OCI-LY1 (cell line): ENCODE data around the gene DAPK2.

Experiments
- H2AFZ ChIP-seq: fragments of 200-600 bp; sonication (generic), shearing (Covaris generic); 2 replicates; pipeline ENCODE4 v1.6.0; 2014; ENCODE audit warnings: antibody characterized with exemption, mild to moderate bottlenecking, low read length
- H3F3A ChIP-seq: fragments of 200-600 bp; sonication (generic), shearing (Covaris generic); 2 replicates; pipeline ENCODE4 v1.6.0; 2014; ENCODE audit warnings: mild to moderate bottlenecking, antibody characterized with exemption, low read length, moderate library complexity; ENCODE audit not compliant: insufficient read depth
- H3K27ac ChIP-seq: fragments of 200-600 bp; sonication (generic); 2 replicates; pipeline ENCODE4 v1.5.1; 2014; ENCODE audit warnings: low read length, mixed run types, mild to moderate bottlenecking, low read depth; ENCODE audit not compliant: poor library complexity, severe bottlenecking
- H3K27me3 ChIP-seq: fragments of 200-600 bp; sonication (generic); 2 replicates; pipeline ENCODE4 v1.6.0; 2014; ENCODE audit warnings: antibody characterized with exemption, mild to moderate bottlenecking, low read length, moderate library complexity; ENCODE audit not compliant: insufficient read depth
- H3K36me3 ChIP-seq: fragments of 200-600 bp; sonication (generic); 2 replicates; pipeline ENCODE4 v1.6.1; 2014; ENCODE audit warnings: mild to moderate bottlenecking, antibody characterized with exemption, low read length, moderate library complexity, mixed read lengths; ENCODE audit not compliant: insufficient read depth
- H3K4me1 ChIP-seq: fragments of 200-600 bp; sonication (generic); 2 replicates; pipeline ENCODE4 v1.5.1; 2014; ENCODE audit warnings: mild to moderate bottlenecking, low read length, moderate library complexity; ENCODE audit not compliant: insufficient read depth, severe bottlenecking
- H3K4me2 ChIP-seq: fragments of 200-600 bp; sonication (generic), shearing (Covaris generic); 2 replicates; pipeline ENCODE4 v1.6.1; 2014; ENCODE audit warnings: low read length
- H3K4me3 ChIP-seq: fragments of 200-600 bp; sonication (generic); 2 replicates; pipeline ENCODE4 v1.5.1; 2014; ENCODE audit warnings: low read length, low read depth, mild to moderate bottlenecking, mixed read lengths; ENCODE audit not compliant: poor library complexity, severe bottlenecking
- H3K79me2 ChIP-seq: fragments of 200-600 bp; shearing (Covaris generic); 2 replicates; pipeline ENCODE4 v1.6.1; 2016; ENCODE audit warnings: mixed run types, low read length, mixed read lengths; ENCODE audit not compliant: insufficient read depth
- H3K9ac ChIP-seq: fragments of 200-600 bp; sonication (generic), shearing (Covaris generic); 2 replicates; pipeline ENCODE4 v1.6.1; 2014; ENCODE audit warnings: mild to moderate bottlenecking, low read length, mixed read lengths
- H3K9me2 ChIP-seq: fragments of 200-600 bp; sonication (generic), shearing (Covaris generic); 2 replicates; pipeline ENCODE4 v1.6.1; 2014; ENCODE audit warnings: low read depth, mild to moderate bottlenecking, low read length, mixed read lengths
- H3K9me3 ChIP-seq: fragments of 200-600 bp; shearing (Covaris generic); 2 replicates; pipeline ENCODE4 v1.6.1; 2014; ENCODE audit warnings: low read length, mixed read lengths
- H4K20me1 ChIP-seq: fragments of 200-600 bp; sonication (generic), shearing (Covaris generic); 2 replicates; pipeline ENCODE4 v1.6.0; 2016; ENCODE audit warnings: mild to moderate bottlenecking, low read length; ENCODE audit not compliant: insufficient read depth
- EZH2 ChIP-seq: fragments of 200-600 bp; sonication (generic), shearing (Covaris generic); IDR thresholded peaks from 2 replicates; pipeline ENCODE4 v1.8.0; 2017; ENCODE audit warnings: borderline replicate concordance, mixed run types, mild to moderate bottlenecking, antibody characterized with exemption, low read length, moderate library complexity, mixed read lengths
- TF ChIP-seq, protein P1 (sequence below): fragments of 200-600 bp; sonication (generic), shearing (Covaris generic); IDR thresholded peaks from 2 replicates; pipeline ENCODE4 v1.5.1; 2017; ENCODE audit warnings: mild to moderate bottlenecking, antibody characterized with exemption, low read length, moderate library complexity, mixed read lengths

DAPK2 gene

DNA sequence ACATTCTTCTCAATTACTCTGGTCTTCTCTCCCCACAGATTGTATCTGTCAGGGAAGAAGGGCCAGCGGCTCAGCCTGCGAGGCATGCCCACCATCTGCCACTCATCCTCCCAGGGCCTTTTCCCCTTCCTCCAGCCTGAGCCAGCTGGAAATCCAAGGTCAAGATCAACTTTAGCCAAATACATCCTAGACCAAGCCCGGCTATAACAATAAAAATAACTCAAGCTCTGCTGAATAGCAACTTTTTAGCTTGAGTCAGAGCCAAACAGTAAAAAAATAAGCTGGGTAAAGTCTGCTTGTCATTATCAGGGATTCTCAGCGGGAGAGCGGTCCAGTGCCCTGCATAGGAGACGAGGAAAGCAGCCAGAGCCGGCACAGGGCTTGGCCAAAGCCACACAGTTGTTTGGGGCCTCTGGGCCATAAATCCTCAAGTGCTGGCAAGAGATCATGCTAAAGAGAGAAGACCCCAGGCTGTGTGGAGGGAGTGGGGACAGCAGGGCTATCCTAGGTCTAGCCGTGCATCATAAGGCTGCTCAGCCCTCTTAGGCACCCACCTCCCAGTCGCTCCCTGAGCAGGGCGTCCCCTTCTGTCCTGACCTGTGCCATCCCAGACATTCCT is 136.4 kb downstream of the DAPK2 start:
- no peak for TF ChIP-seq EZH2
- TF ChIP-seq, protein P1, sequence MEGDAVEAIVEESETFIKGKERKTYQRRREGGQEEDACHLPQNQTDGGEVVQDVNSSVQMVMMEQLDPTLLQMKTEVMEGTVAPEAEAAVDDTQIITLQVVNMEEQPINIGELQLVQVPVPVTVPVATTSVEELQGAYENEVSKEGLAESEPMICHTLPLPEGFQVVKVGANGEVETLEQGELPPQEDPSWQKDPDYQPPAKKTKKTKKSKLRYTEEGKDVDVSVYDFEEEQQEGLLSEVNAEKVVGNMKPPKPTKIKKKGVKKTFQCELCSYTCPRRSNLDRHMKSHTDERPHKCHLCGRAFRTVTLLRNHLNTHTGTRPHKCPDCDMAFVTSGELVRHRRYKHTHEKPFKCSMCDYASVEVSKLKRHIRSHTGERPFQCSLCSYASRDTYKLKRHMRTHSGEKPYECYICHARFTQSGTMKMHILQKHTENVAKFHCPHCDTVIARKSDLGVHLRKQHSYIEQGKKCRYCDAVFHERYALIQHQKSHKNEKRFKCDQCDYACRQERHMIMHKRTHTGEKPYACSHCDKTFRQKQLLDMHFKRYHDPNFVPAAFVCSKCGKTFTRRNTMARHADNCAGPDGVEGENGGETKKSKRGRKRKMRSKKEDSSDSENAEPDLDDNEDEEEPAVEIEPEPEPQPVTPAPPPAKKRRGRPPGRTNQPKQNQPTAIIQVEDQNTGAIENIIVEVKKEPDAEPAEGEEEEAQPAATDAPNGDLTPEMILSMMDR = no peak
- H3K4me1 ChIP-seq = no peaks in the 10 kb centered on the region
- H2AFZ ChIP-seq = no peak overlapping the region
- H3F3A ChIP-seq = no peaks in the 10 kb centered on the region
- no peak overlapping the region for H3K4me2 ChIP-seq
- H3K27ac ChIP-seq = no peak overlapping the region
- no peaks in the 10 kb centered on the region for H3K9me3 ChIP-seq
- H3K27me3 ChIP-seq = no peaks in the 10 kb centered on the region
- H3K4me3 ChIP-seq = no peak overlapping the region
- H3K79me2 ChIP-seq = no peaks in the 10 kb centered on the region
- no peaks in the 10 kb centered on the region for H4K20me1 ChIP-seq
- H3K36me3 ChIP-seq = no peaks in the 10 kb centered on the region
- no peaks in the 10 kb centered on the region for H3K9me2 ChIP-seq
- no peak overlapping the region for H3K9ac ChIP-seq

DNA sequence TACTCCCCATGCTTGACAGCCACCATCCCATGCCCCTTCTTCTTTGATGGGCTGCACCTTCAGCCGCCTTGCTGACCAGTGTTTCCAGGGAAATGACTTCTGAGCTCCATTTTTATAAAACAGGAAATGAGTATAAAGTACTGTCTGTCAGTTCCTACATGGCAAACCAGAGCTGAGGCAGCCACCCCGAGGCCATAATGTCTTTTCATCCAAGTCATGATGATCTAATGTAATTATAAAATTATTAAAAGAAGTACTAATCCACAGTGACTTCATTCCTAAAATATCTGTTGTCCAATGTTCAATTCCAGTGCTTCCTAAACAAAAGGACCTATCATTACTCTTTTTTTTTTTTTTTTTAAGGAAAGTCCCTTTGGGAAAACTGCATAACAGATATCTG is 137.3 kb downstream of the DAPK2 start:
- TF ChIP-seq, protein P1 = no peak
- TF ChIP-seq EZH2 = no peak
- no peaks in the 10 kb centered on the region for H3K4me1 ChIP-seq
- H3K27me3 ChIP-seq = no peaks in the 10 kb centered on the region
- no peaks in the 10 kb centered on the region for H3K9me3 ChIP-seq
- no peak overlapping the region for H3K9ac ChIP-seq
- no peak overlapping the region for H3K4me3 ChIP-seq
- H3K36me3 ChIP-seq = no peaks in the 10 kb centered on the region
- H3K27ac ChIP-seq = no peak overlapping the region
- H3K4me2 ChIP-seq = no peak overlapping the region
- H3K9me2 ChIP-seq = no peaks in the 10 kb centered on the region
- no peak overlapping the region for H2AFZ ChIP-seq
- H3K79me2 ChIP-seq = no peaks in the 10 kb centered on the region
- H4K20me1 ChIP-seq = no peaks in the 10 kb centered on the region
- H3F3A ChIP-seq = no peaks in the 10 kb centered on the region

DNA sequence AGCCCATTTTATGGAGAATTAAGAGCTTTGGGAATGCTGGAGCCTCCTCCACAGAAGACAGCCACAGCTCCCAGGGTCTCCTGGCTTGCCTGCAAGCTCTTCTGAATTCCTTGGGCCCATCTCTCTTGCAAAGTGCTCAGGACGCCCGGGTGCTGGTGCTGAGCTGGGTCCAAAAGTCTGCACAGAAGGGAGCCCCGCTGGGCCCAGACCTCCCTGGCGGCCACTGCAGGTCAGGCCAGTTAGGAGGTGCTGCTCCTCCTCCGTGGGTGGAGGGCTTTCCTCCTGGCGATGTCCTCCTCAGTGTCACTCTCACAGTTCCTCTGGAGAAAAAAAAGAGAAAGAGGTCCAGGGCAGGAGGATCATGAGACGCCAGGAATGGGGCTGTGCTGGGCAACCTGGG is 138.0 kb downstream of the DAPK2 start:
- no peaks in the 10 kb centered on the region for H4K20me1 ChIP-seq
- no peaks in the 10 kb centered on the region for H3K9me2 ChIP-seq
- TF ChIP-seq, protein P1 = no peak
- no peak for TF ChIP-seq EZH2
- no peaks in the 10 kb centered on the region for H3K27me3 ChIP-seq
- no peak overlapping the region for H2AFZ ChIP-seq
- no peaks in the 10 kb centered on the region for H3K4me1 ChIP-seq
- H3K4me2 ChIP-seq = no peak overlapping the region
- H3K27ac ChIP-seq = no peak overlapping the region
- H3K9me3 ChIP-seq = no peaks in the 10 kb centered on the region
- no peaks in the 10 kb centered on the region for H3F3A ChIP-seq
- no peak overlapping the region for H3K9ac ChIP-seq
- H3K79me2 ChIP-seq = no peaks in the 10 kb centered on the region
- H3K4me3 ChIP-seq = no peak overlapping the region
- no peaks in the 10 kb centered on the region for H3K36me3 ChIP-seq
